ENCODE measurements around the gene METTL26. TPM values are rescaled to one million over a fixed set of nuclear protein-coding genes. Genes with fewer than 3 reads are reported as not detected.
A peak's percentile ranks its signal among the peaks of the same experiment; 100 is the strongest.

Gene METTL26
- total and polyA plus RNA-seq, 2 experiments from 2014 or later = 155 to 218 TPM

DNA sequence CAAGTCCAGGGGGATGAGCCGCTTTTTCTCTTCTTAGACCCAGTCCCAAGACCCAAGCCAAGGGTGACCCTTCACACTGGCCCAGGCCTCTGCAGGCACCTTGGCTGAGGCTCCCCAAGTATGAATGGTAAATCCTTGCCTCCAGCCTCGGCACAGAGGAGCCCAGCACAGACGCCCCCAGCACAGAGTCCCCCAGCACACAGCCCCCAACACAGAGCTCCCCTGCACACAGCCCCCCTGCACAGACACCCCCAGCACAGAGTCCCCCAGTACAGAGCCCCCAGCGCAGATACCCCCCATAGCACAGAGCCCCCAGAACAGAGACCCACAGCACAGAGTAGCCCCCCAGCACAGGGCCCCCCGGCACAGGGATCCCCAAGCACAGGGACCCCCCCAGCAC, 4.5 kb upstream of the METTL26 start:
- H4K20me1 ChIP-seq (ENCODE audit: insufficient read depth) = no peaks in the 10 kb centered on the region
- peaks cover 7% of the 10 kb centered on the region; the same call in 1 of the 2 replicates for H3K79me2 ChIP-seq (ENCODE audit: insufficient read depth)
- H3K9ac ChIP-seq = no peak overlapping the region
- in situ Hi-C loops (cut with MboI) = no loop called here
- no peaks in the 10 kb centered on the region for H3K36me3 ChIP-seq (ENCODE audit: low read depth)
- H3K9me3 ChIP-seq (ENCODE audit: low read depth) = no peaks in the 10 kb centered on the region
- H3K4me2 ChIP-seq (ENCODE audit: unreplicated experiment) = no peak overlapping the region
- H3K4me1 ChIP-seq (ENCODE audit: insufficient read depth) = 0 out of 2 replicates have a peak, but pooled peaks cover 4% of the 10 kb centered on the region
- peaks cover 9% of the 10 kb centered on the region for H3F3A ChIP-seq (ENCODE audit: insufficient read depth)
- no peaks in the 10 kb centered on the region for H3K27me3 ChIP-seq (replicated peaks; ENCODE audit: insufficient read depth)
- no peak for DNase-seq
- H3K27ac ChIP-seq = no peak overlapping the region
- 77 to 91% methylated on average over 3 of the region's 5 CpGs for WGBS, 2 experiments (ENCODE audit: low coverage in 1 of 2, low lambda C conversion rate in 2 of 2, missing lambda C conversion rate in 2 of 2)
- TF ChIP-seq EZH2 (IDR thresholded peaks at IDR 0.05; ENCODE audit: insufficient read depth, poor library complexity, severe bottlenecking) = no peak
- TF ChIP-seq EZH2phosphoT487 (IDR thresholded peaks at IDR 0.05; ENCODE audit: insufficient read depth, low read depth) = no peak
- no peaks in the 10 kb centered on the region for H3K9me2 ChIP-seq (ENCODE audit: insufficient read depth)
- H3K4me3 ChIP-seq = no peak overlapping the region
- no peak overlapping the region for H2AFZ ChIP-seq

DNA sequence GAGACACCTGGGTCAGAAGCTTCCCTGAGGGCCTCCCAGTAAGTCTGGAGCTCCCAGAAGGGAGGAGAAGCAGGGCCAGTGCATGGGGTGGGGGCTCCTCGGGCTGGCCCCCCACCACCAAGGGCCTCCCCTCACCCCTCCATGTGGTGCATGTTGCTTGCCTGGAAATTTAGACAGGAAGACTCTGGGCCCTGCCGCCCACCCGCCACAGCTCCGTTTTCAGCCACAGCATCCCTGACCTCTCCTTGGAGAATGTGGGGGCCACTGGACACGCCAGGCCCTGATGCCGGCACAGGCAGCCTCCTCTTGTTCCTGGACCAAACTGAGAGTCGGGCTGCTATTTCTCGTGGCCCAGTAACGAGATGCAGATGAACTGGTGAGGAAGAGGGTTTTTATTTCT, 2.7 kb upstream of the METTL26 start:
- Histone ChIP-seq H3K36me3 (ENCODE audit: low read depth) (no peaks in the 10 kb centered on the region), H3K9ac (no peak overlapping the region), H3F3A (ENCODE audit: insufficient read depth) (peaks cover 9% of the 10 kb centered on the region), H3K27me3 (replicated peaks; ENCODE audit: insufficient read depth) (no peaks in the 10 kb centered on the region), H3K27ac (no peak overlapping the region), H3K4me2 (ENCODE audit: unreplicated experiment) (no peak overlapping the region), H2AFZ (no peak overlapping the region), H3K4me3 (no peak overlapping the region), H3K79me2 (ENCODE audit: insufficient read depth) (peaks cover 19% of the 10 kb centered on the region), H3K4me1 (ENCODE audit: insufficient read depth) (0 out of 2 replicates have a peak, but pooled peaks cover 6% of the 10 kb centered on the region), H4K20me1 (ENCODE audit: insufficient read depth) (no peaks in the 10 kb centered on the region), H3K9me2 (ENCODE audit: insufficient read depth) (no peaks in the 10 kb centered on the region), H3K9me3 (ENCODE audit: low read depth) (no peaks in the 10 kb centered on the region)
- 56 to 63% methylated on average over 9 of the region's 9 CpGs for WGBS, 2 experiments (ENCODE audit: low coverage in 1 of 2, low lambda C conversion rate in 2 of 2, missing lambda C conversion rate in 2 of 2)
- DNase-seq = no peak
- in situ Hi-C loops (cut with MboI) = no loop called here
- no peak for TF ChIP-seq EZH2 (IDR thresholded peaks at IDR 0.05; ENCODE audit: insufficient read depth, poor library complexity, severe bottlenecking)
- no peak for TF ChIP-seq EZH2phosphoT487 (IDR thresholded peaks at IDR 0.05; ENCODE audit: insufficient read depth, low read depth)

DNA sequence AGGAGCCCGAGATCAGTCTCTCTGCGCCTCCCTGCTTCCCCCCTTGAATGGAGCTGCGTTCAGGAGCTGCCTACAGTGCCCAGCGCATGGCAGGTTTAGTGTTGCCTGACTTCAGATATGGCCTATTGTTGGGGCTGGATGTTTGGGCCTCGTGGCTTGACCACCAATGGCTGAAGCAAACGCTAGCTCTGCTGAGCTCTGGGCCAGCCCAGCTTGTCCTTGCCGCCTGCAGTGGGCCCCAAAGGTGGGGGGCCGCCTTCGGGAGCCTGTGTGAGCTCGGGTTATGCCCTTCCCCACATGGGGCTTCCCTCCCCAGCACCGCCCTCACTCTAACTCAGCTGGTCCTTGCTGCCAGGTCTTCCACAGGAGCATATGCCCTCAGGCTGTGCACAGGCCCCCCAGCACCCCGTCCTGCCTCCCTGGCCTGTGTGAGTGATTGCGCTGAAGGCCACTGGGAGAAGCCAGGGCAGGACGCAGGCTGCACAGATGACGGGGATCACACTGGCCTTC, 2.0 kb upstream of the METTL26 start:
- 0 out of 2 replicates have a peak, but pooled peaks cover 6% of the 10 kb centered on the region for H3K4me1 ChIP-seq (ENCODE audit: insufficient read depth)
- H3K36me3 ChIP-seq (ENCODE audit: low read depth) = no peaks in the 10 kb centered on the region
- H3K27ac ChIP-seq = no peak overlapping the region
- DNase-seq = no peak
- H3F3A ChIP-seq (ENCODE audit: insufficient read depth) = peaks cover 9% of the 10 kb centered on the region
- no peak overlapping the region for H3K4me2 ChIP-seq (ENCODE audit: unreplicated experiment)
- H2AFZ ChIP-seq = no peak overlapping the region
- no peaks in the 10 kb centered on the region for H3K27me3 ChIP-seq (replicated peaks; ENCODE audit: insufficient read depth)
- H3K9me3 ChIP-seq (ENCODE audit: low read depth) = no peaks in the 10 kb centered on the region
- in situ Hi-C loops (cut with MboI) = no loop called here
- no peaks in the 10 kb centered on the region for H4K20me1 ChIP-seq (ENCODE audit: insufficient read depth)
- no peak overlapping the region for H3K4me3 ChIP-seq
- H3K9ac ChIP-seq = no peak overlapping the region
- TF ChIP-seq EZH2 (IDR thresholded peaks at IDR 0.05; ENCODE audit: insufficient read depth, poor library complexity, severe bottlenecking) = no peak
- TF ChIP-seq EZH2phosphoT487 (IDR thresholded peaks at IDR 0.05; ENCODE audit: insufficient read depth, low read depth) = no peak
- WGBS, 2 experiments (ENCODE audit: low coverage in 1 of 2, low lambda C conversion rate in 2 of 2, missing lambda C conversion rate in 2 of 2) = 80 to 83% methylated on average over 15 of the region's 15 CpGs
- H3K79me2 ChIP-seq (ENCODE audit: insufficient read depth) = peaks cover 19% of the 10 kb centered on the region
- no peaks in the 10 kb centered on the region for H3K9me2 ChIP-seq (ENCODE audit: insufficient read depth)

DNA sequence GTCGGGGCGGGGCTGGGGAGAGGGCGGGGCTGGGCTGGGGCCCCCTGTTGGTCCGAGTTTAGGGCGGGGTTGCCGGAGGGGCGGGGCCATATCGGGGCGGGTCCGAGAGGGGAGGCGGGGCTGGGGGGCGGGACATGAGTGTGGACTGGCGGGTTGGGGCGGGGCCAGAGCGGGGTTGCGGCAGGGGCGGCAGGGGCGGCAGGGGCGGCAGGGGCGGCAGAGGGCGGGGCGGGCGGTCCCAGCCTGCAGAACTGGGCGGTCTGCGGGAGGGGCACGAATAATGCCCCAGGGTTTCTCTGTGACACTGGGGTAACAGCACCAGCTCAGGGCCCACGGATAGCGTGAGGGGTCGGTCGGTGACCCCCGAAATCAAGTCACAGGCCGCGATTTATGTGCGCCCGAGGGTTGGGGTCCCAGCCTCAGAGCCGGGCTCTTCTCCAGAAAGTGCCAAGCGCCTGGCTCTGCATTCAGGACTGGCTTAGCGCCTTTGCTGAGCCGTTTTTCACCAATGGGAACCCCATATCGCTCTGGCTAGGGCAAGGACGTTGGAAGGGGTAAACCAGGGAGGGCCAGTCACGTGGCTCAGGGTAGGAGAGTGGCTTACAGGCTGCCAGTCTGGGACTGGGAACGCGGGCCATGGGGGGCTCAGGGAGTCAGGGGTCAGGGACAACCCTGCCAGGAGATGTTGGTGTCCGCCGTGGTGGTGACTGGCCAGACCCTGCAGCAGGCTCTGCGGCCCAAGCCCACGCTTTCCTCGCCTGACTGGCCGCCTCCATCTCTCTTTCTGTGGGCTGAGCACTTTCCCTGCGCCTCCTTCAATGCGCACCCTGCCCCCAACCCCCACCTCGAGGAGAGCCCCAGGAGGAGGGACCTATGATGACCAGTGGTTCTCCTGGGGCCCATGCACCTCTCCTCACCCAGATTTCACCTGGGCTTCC, 1.2 kb upstream of the METTL26 start:
- no peaks in the 10 kb centered on the region for H4K20me1 ChIP-seq (ENCODE audit: insufficient read depth)
- peak overlapping the region; percentile 90 for H3K4me3 ChIP-seq
- peaks cover 14% of the 10 kb centered on the region for H3K79me2 ChIP-seq (ENCODE audit: insufficient read depth)
- H3K9me2 ChIP-seq (ENCODE audit: insufficient read depth) = no peaks in the 10 kb centered on the region
- H3K27me3 ChIP-seq (replicated peaks; ENCODE audit: insufficient read depth) = no peaks in the 10 kb centered on the region
- WGBS, 2 experiments (ENCODE audit: low coverage in 1 of 2, low lambda C conversion rate in 2 of 2, missing lambda C conversion rate in 2 of 2) = 22 to 23% methylated on average over 27 to 51 of the region's 53 CpGs
- H3K36me3 ChIP-seq (ENCODE audit: low read depth) = no peaks in the 10 kb centered on the region
- TF ChIP-seq EZH2 (IDR thresholded peaks at IDR 0.05; ENCODE audit: insufficient read depth, poor library complexity, severe bottlenecking) = no peak
- no peak for TF ChIP-seq EZH2phosphoT487 (IDR thresholded peaks at IDR 0.05; ENCODE audit: insufficient read depth, low read depth)
- H3K4me1 ChIP-seq (ENCODE audit: insufficient read depth) = 0 out of 2 replicates have a peak, but pooled peaks cover 3% of the 10 kb centered on the region
- H3K27ac ChIP-seq = peak overlapping the region; percentile 85
- DNase-seq = peak; percentile 94
- no peaks in the 10 kb centered on the region for H3K9me3 ChIP-seq (ENCODE audit: low read depth)
- in situ Hi-C loops (cut with MboI) = no loop called here
- peak overlapping the region; percentile 80 for H3K9ac ChIP-seq
- no peak overlapping the region for H3K4me2 ChIP-seq (ENCODE audit: unreplicated experiment)
- peaks cover 9% of the 10 kb centered on the region for H3F3A ChIP-seq (ENCODE audit: insufficient read depth)
- peak overlapping the region; percentile 84 for H2AFZ ChIP-seq

Data from GM23248 (cell line).